Activated B cell treated with CpG ODN at 0.5 μM for 24 hours (primary cell): ENCODE measurements around the gene EYA3. TPM values are rescaled to one million over a fixed set of nuclear protein-coding genes. Genes with fewer than 3 reads are reported as not detected.

Experiments used
- ATAC-seq: fragments of 200-7000 bp; cut with Tn5 transposase; one replicate; pipeline ENCODE4 v1.10.0; 2021; ENCODE audit warnings: low read depth, mild to moderate bottlenecking, moderate library complexity
- CTCF ChIA-PET: fragments of 350-600 bp; sonication (Branson Sonifier 250); formaldehyde crosslinking; loops from one replicate; lab custom pipeline; 2021; ENCODE audit warnings: antibody characterized with exemption; lab: Charles Lee
- POLR2A ChIA-PET: fragments of 350-600 bp; sonication (Branson Sonifier 250); formaldehyde crosslinking; loops from one replicate; lab custom pipeline; 2021; ENCODE audit warnings: antibody characterized with exemption; lab: Charles Lee
- DNase-seq: peaks from one replicate; pipeline ENCODE4 v3.0.0; 2022
- H3K27ac Mint-ChIP-seq: one replicate; pipeline ENCODE4 v1.8.0; 2020; ENCODE audit warnings: mixed read lengths
- H3K27me3 Mint-ChIP-seq: one replicate; pipeline ENCODE4 v1.8.0; 2021; ENCODE audit warnings: mixed read lengths
- H3K36me3 Mint-ChIP-seq: one replicate; pipeline ENCODE4 v1.8.0; 2021; ENCODE audit warnings: low read depth, mixed read lengths
- H3K4me1 Mint-ChIP-seq: one replicate; pipeline ENCODE4 v1.8.0; 2021; ENCODE audit warnings: mixed read lengths
- H3K4me3 Mint-ChIP-seq: one replicate; pipeline ENCODE4 v1.8.0; 2020; ENCODE audit warnings: mild to moderate bottlenecking, mixed read lengths
- H3K9me3 Mint-ChIP-seq: one replicate; pipeline ENCODE4 v1.8.0; 2020; ENCODE audit warnings: mixed read lengths
- CTCF ChIP-seq: fragments of 200-600 bp; IDR thresholded peaks from one replicate; pipeline ENCODE4 v1.8.0; 2022; ENCODE audit warnings: antibody characterized with exemption, mild to moderate bottlenecking
- intact Hi-C: fragments of 100-400 bp; cut with micrococcal nuclease; formaldehyde crosslinking; loops from one replicate; pipeline ENCODE4 v1.15.1; 2024
- total RNA-seq: library from RNA; stranded (reverse); gene quantifications from 2 replicates; pipeline ENCODE4 v1.2.3, GENCODE V29; 2022

The EYA3 gene
- total RNA-seq, 1 donor from 2014 or later: 31.0 TPM

GRCh38 chr1:27956761-27957160, 131.6 kb downstream of the EYA3 start:
- no peak for TF ChIP-seq CTCF
- no peaks in the 10 kb centered on the region for H3K9me3 Mint-ChIP-seq
- peaks cover 17% of the 10 kb centered on the region for H3K4me1 Mint-ChIP-seq
- H3K27me3 Mint-ChIP-seq: no peaks in the 10 kb centered on the region
- H3K27ac Mint-ChIP-seq: no peak overlapping the region
- ATAC-seq (no peak), DNase-seq (no peak)
- ChIA-PET POLR2A (no interaction called here), CTCF (no interaction called here)
- intact Hi-C loops: loop anchor here (5.0 kb wide), 1 partner anchor 229 kb away; the partner anchor contains the start of gene FAM76A
- H3K4me3 Mint-ChIP-seq: no peak overlapping the region
- H3K36me3 Mint-ChIP-seq: no peaks in the 10 kb centered on the region

GRCh38 chr1:27955076-27955475, 133.3 kb downstream of the EYA3 start:
- H3K4me3 Mint-ChIP-seq: no peak overlapping the region
- TF ChIP-seq CTCF: no peak
- ChIA-PET CTCF (interaction anchor here (0.7 kb wide), 1 partner anchor 20 kb away, joined by 3 read pairs; no protein-coding TSS in a partner anchor), POLR2A (no interaction called here)
- no peaks in the 10 kb centered on the region for H3K9me3 Mint-ChIP-seq
- peaks cover 4% of the 10 kb centered on the region for H3K4me1 Mint-ChIP-seq
- no peaks in the 10 kb centered on the region for H3K36me3 Mint-ChIP-seq
- no peak for DNase-seq
- intact Hi-C loops: loop anchor here (5.0 kb wide), 1 partner anchor 228 kb away; the partner anchor contains the start of gene FAM76A
- H3K27ac Mint-ChIP-seq: no peak overlapping the region
- ATAC-seq: no peak
- no peaks in the 10 kb centered on the region for H3K27me3 Mint-ChIP-seq

- ATAC-seq (no peak), DNase-seq (no peak)
- CTCF ChIA-PET: no interaction called here
- POLR2A ChIA-PET: interaction anchor here (0.5 kb wide), 1 partner anchor 36 kb away, joined by 4 read pairs; no protein-coding TSS in a partner anchor
- H3K4me3 Mint-ChIP-seq: no peak overlapping the region
- H3K27ac Mint-ChIP-seq: no peak overlapping the region
- peaks cover 1% of the 10 kb centered on the region for H3K4me1 Mint-ChIP-seq
- no peak for TF ChIP-seq CTCF
- H3K9me3 Mint-ChIP-seq: no peaks in the 10 kb centered on the region
- intact Hi-C loops: no loop called here
- no peaks in the 10 kb centered on the region for H3K27me3 Mint-ChIP-seq
- no peaks in the 10 kb centered on the region for H3K36me3 Mint-ChIP-seq
These were observed 134.2 kb downstream of the EYA3 start for GRCh38 chr1:27954186-27954585.

- intact Hi-C loops: no loop called here
- TF ChIP-seq CTCF: no peak
- no peaks in the 10 kb centered on the region for H3K27me3 Mint-ChIP-seq
- ATAC-seq (no peak), DNase-seq (no peak)
- no peaks in the 10 kb centered on the region for H3K36me3 Mint-ChIP-seq
- H3K27ac Mint-ChIP-seq: no peak overlapping the region
- no peak overlapping the region for H3K4me3 Mint-ChIP-seq
- no peaks in the 10 kb centered on the region for H3K9me3 Mint-ChIP-seq
- CTCF ChIA-PET: interaction anchor here (2.4 kb wide), 1 partner anchor 11 kb away, joined by 6 read pairs; no protein-coding TSS in a partner anchor
- POLR2A ChIA-PET: no interaction called here
- H3K4me1 Mint-ChIP-seq: no peaks in the 10 kb centered on the region
These were observed 136.3 kb downstream of the EYA3 start for GRCh38 chr1:27952147-27952546.

- DNase-seq: no peak
- ChIA-PET CTCF (interaction anchor here (2.4 kb wide), 1 partner anchor 11 kb away, joined by 6 read pairs; no protein-coding TSS in a partner anchor), POLR2A (interaction anchor here (0.6 kb wide), 1 partner anchor 572 kb away, joined by 6 read pairs; no protein-coding TSS in a partner anchor)
- Mint-ChIP-seq H3K4me3 (no peak overlapping the region), H3K27ac (no peak overlapping the region), H3K27me3 (no peaks in the 10 kb centered on the region), H3K9me3 (no peaks in the 10 kb centered on the region), H3K36me3 (no peaks in the 10 kb centered on the region), H3K4me1 (no peaks in the 10 kb centered on the region)
- ATAC-seq: no peak
- TF ChIP-seq CTCF: no peak
- intact Hi-C loops: no loop called here
These were observed 137.0 kb downstream of the EYA3 start for GRCh38 chr1:27951396-27951795.
